Heart left ventricle (tissue), 16 donors: ENCODE results near the gene DNAL1. TPM values are rescaled to one million over a fixed set of nuclear protein-coding genes. Genes with fewer than 3 reads are reported as not detected.

ENCODE experiments used
- ATAC-seq, 4 donors: fragments of 200-7000 bp; cut with Tn5 transposase; one replicate each; pipeline ENCODE4 v1.9.1; 2020 to 2022; ENCODE audit warnings: moderate library complexity in 4 of 4, mild to moderate bottlenecking in 3 of 4, moderate number of reproducible peaks in 1 of 4
- DNase-seq, 5 donors: peaks; one replicate each; pipeline ENCODE4 v3.0.0-alpha.2; 2020
- H3K27ac ChIP-seq, 12 donors: fragments of 200-600 bp; sonication (generic) in 4 of 12; one replicate each; pipeline versions ENCODE4 v1.5.0 to v1.8.0; 2016 to 2022; ENCODE audit warnings: mild to moderate bottlenecking in 2 of 12
- H3K27me3 ChIP-seq, 9 donors: fragments of 200-600 bp; sonication (generic) in 2 of 9; one replicate each; pipeline versions ENCODE4 v1.5.1 to v1.8.0; 2016 to 2022; ENCODE audit warnings: mild to moderate bottlenecking in 3 of 9
- H3K36me3 ChIP-seq, 9 donors: fragments of 200-600 bp; sonication (generic) in 2 of 9; one replicate each; pipeline versions ENCODE4 v1.5.0 to v1.8.0; 2018 to 2022; ENCODE audit warnings: mild to moderate bottlenecking in 2 of 9
- H3K4me1 ChIP-seq, 12 donors: fragments of 200-600 bp; sonication (generic) in 4 of 12; one replicate each; pipeline versions ENCODE4 v1.5.0 to v1.8.0; 2016 to 2022; ENCODE audit warnings: mild to moderate bottlenecking in 3 of 12
- H3K4me3 ChIP-seq, 12 donors: fragments of 200-600 bp; sonication (generic) in 4 of 12; one replicate each; pipeline versions ENCODE4 v1.5.0 to v1.8.0; 2017 to 2022; ENCODE audit warnings: mild to moderate bottlenecking in 9 of 12, moderate library complexity in 4 of 12
- H3K9me3 ChIP-seq, 12 donors: fragments of 200-600 bp; sonication (generic) in 4 of 12; one replicate each; pipeline versions ENCODE4 v1.5.0 to v1.8.0; 2016 to 2022; ENCODE audit warnings: mild to moderate bottlenecking in 1 of 12
- POLR2A ChIP-seq, 2 donors: fragments of 450-650 bp; IDR thresholded peaks; one replicate each; pipeline ENCODE4 v1.6.1; 2017; ENCODE audit warnings: antibody characterized with exemption in 2 of 2, mild to moderate bottlenecking in 2 of 2, moderate library complexity in 2 of 2
- WGBS, 4 donors: extraction: QIAGEN DNeasy Blood & Tissue Kit in 2 of 4; methylation state at CpG; one replicate each; pipeline versions ENCODE4 v1.1.5 to v1.1.7; 2013 to 2018; 5-methylcytosine and 5-hydroxymethylcytosine counted together
- intact Hi-C, 10 donors: fragments of 100-400 bp; cut with DNase I; formaldehyde crosslinking; loops; one replicate each; pipeline versions ENCODE4 v1.11.1 to v1.14.2; 2022
- polyA plus RNA-seq, 2 donors: library from polyadenylated mRNA; stranded (reverse); fragments of 200-250 nt; gene quantifications; one replicate each; pipeline ENCODE4 v1.2.3, GENCODE V29; 2013
- total RNA-seq, 9 donors: library from RNA; depleted of rRNA in 2 of 9; stranded (reverse); fragments of >200 nt in 2 of 9; fragmentation: NEBNext Ultra II Directional in 3 of 9; extraction: Animal tissue kit (Norgen Biotek cat#: 25700) in 3 of 9; gene quantifications; one replicate each; pipeline versions ENCODE4 v1.1.0 to v1.2.4, GENCODE V29; 2016 to 2023
- TF ChIP-seq, protein P1 (sequence below), 12 donors: fragments of 200-600 bp; sonication (generic) in 4 of 12; IDR thresholded peaks; one replicate each; pipeline versions ENCODE4 v1.5.0 to v1.8.0; 2018 to 2022; ENCODE audit warnings: antibody characterized with exemption in 12 of 12, mild to moderate bottlenecking in 5 of 12
- donor health status: ischemic (EF 13 %, LVEDD 7.1; RV severe dilation, severe dysfunction).
- donor health status: healthy with polysubstance abuse.
- donor health status: DM: no; HTN: yes; CAD: no.
- donor health status: DM: no; HTN: no; CAD: no.
- donor health status: ischemic (EF 25% LVEDD 6.9; RV normal size, moderate dysfunction).
- donor health status: ischemic (EF 25% LVEDD 5.7; RV mildly dilated, moderate dysfunction).
- donor health status: healthy.
- donor health status: DM: yes; HTN: yes; CAD: no.
- donor health status: ischemic (EF 35%, LVEDD 5.7; RV mildly dilated, moderate dysfunction).
- donor health status: nonischemic (EF 11% LVEDD 7.7; RV severe dilation, severe dysfunction).
- donor health status: DM: yes; HTN: yes; CAD: no.
- donor health status: PGD.
- donor health status: ischemic (EF 29% LVEDD 5.4; RV normal size, mild dysfunction).
- donor health status: nonischemic (EF 23%, LVEDD 6.1; RV moderate dilation, normal function).

The DNAL1 gene
- total and polyA plus RNA-seq, 11 donors: 5.2 to 24.5 (median 13.3) TPM

DNA sequence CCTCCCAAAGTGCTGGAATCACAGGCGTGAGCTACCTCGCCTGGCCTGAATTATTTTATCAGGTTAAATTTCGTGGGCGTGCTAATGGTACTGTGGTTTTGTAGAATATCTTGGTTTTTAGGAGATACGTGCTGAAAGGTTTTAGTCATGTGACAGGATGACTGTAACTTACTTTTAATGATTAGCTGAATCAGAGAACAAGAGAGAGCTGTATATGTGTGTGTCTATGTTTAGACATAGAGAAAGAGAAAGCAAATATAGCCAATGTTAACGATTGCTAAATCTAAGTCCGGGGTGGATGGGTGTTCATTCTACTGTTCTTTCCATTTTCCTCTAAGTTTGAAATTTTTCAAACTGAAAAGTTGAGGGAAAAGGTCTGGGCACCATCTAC lies 78.6 kb downstream of the DNAL1 start:
- peaks cover 0 to 99% (median 91%) of the 10 kb centered on the region in 9 donors for H3K36me3 ChIP-seq
- peak overlapping the region in 2 of 12 donors; percentile 4 to 8 for H3K4me3 ChIP-seq
- H3K27ac ChIP-seq: peak overlapping the region; percentile 61 to 90 (median 78)
- no peak for TF ChIP-seq POLR2A (IDR thresholded peaks at IDR 0.05)
- TF ChIP-seq, protein P1, sequence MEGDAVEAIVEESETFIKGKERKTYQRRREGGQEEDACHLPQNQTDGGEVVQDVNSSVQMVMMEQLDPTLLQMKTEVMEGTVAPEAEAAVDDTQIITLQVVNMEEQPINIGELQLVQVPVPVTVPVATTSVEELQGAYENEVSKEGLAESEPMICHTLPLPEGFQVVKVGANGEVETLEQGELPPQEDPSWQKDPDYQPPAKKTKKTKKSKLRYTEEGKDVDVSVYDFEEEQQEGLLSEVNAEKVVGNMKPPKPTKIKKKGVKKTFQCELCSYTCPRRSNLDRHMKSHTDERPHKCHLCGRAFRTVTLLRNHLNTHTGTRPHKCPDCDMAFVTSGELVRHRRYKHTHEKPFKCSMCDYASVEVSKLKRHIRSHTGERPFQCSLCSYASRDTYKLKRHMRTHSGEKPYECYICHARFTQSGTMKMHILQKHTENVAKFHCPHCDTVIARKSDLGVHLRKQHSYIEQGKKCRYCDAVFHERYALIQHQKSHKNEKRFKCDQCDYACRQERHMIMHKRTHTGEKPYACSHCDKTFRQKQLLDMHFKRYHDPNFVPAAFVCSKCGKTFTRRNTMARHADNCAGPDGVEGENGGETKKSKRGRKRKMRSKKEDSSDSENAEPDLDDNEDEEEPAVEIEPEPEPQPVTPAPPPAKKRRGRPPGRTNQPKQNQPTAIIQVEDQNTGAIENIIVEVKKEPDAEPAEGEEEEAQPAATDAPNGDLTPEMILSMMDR (IDR thresholded peaks at IDR 0.05): no peak
- intact Hi-C loops: loop anchor here in 1 of 10 donors (10.0 kb wide), 1 partner anchor 61 kb away; no protein-coding TSS in a partner anchor
- H3K27me3 ChIP-seq: no peaks in the 10 kb centered on the region
- ATAC-seq (no peak), DNase-seq (no peak)
- WGBS, 4 donors: 65 to 73% (median 71%) methylated on average over 7 of the region's 7 CpGs
- H3K4me1 ChIP-seq: peaks cover 0 to 74% (median 51%) of the 10 kb centered on the region in 12 donors
- no peaks in the 10 kb centered on the region for H3K9me3 ChIP-seq

DNA sequence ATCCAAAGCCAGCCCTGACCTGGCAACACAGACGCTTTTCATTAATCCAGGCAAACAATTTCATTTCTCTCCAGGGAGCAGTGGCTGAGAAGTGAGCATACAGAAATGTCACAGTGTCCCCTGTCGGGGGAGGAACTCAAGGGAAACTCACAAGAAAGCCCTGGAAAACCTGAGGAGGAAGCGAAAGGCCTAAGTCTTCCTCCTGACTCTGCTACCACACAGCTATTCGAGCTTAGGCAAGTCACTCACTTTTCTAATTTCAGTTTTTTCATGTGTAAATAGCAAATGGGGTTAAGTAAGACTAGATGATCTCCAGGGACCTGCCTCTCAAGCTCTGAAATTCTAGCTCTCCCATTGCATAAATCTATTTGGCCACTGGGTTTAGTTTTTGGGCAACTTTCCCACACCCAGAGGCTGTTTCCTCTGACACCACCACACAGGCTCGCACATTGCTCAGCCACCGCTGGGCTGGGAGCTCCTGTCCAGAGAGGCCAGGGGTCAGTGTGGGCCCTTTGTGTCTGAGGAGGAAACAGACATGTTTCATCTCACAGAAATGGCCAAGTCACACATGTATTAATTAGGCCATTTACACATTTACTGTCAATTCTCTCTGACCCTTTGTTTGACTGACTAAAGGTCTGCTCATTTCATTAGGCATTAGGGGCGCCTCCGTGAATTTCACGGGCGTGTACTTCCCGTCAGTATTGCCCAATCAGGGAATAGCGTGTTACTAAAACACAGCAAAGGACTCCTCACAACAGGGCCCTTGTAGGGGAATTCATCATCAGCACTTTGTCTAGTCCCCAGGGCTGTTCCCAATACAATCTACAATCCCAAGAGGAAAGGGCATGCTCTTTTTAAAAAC lies 79.2 kb downstream of the DNAL1 start:
- no peak for TF ChIP-seq POLR2A (IDR thresholded peaks at IDR 0.05)
- TF ChIP-seq, protein P1 (IDR thresholded peaks at IDR 0.05): peak in 8 of 12 donors; percentile 16 to 43 (median 24)

DNA sequence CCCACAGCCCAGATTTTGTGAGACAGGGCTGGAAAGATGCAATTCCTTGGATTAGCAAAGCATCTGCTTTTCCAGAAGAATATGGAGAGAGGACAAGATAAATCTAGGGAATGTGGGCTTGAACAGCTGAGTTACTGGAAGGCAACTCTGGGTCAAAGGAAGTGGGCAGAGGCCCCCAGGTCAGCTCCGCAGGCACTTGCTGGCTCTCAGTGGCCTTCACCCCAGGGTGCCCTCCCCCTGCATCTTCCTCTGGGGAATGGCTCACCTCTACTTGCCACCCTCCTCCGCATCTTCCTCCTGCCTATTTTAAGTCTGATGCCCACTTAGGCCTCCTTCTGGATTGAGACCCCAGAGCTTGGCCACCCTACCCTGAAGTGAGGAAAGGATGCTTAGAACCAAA lies 79.9 kb downstream of the DNAL1 start:
- peak overlapping the region; percentile 61 to 90 (median 78) for H3K27ac ChIP-seq
- no peak overlapping the region for H3K4me3 ChIP-seq
- ATAC-seq (no peak), DNase-seq (no peak)
- H3K9me3 ChIP-seq: no peaks in the 10 kb centered on the region
- H3K4me1 ChIP-seq: peaks cover 0 to 80% (median 60%) of the 10 kb centered on the region in 12 donors
- H3K27me3 ChIP-seq: no peaks in the 10 kb centered on the region
- 77 to 88% (median 84%) methylated on average over 2 of the region's 2 CpGs for WGBS, 4 donors
- TF ChIP-seq, protein P1 (IDR thresholded peaks at IDR 0.05): no peak
- TF ChIP-seq POLR2A (IDR thresholded peaks at IDR 0.05): no peak
- intact Hi-C loops: loop anchor here in 3 of 10 donors (5.0 to 10.0 kb wide), 2 partner anchors 60 to 163 kb away; partner anchors contain the start of gene ZNF410 (in 2 of the 3)
- peaks cover 0 to 94% (median 86%) of the 10 kb centered on the region in 9 donors for H3K36me3 ChIP-seq

More for the DNA sequence above, 79.2 kb downstream of the DNAL1 start:
- Histone ChIP-seq H3K36me3 (peaks cover 0 to 94% (median 86%) of the 10 kb centered on the region in 9 donors), H3K27ac (peak overlapping the region; percentile 61 to 90 (median 78)), H3K27me3 (no peaks in the 10 kb centered on the region), H3K4me1 (peaks cover 0 to 75% (median 57%) of the 10 kb centered on the region in 12 donors), H3K4me3 (peak overlapping the region in 2 of 12 donors; percentile 4 to 8), H3K9me3 (no peaks in the 10 kb centered on the region)
- intact Hi-C loops: loop anchor here in 1 of 10 donors (10.0 kb wide), 1 partner anchor 61 kb away; no protein-coding TSS in a partner anchor
- ATAC-seq: peak; percentile 42 to 82 (median 79)
- 31 to 50% (median 38%) methylated on average over 12 of the region's 12 CpGs for WGBS, 4 donors
- DNase-seq: peak; percentile 77 to 87 (median 81)
